A673 (cell line): Measurements from ENCODE around the gene ZFYVE28. TPM values are rescaled to one million over a fixed set of nuclear protein-coding genes. Genes with fewer than 3 reads are reported as not detected.

Source experiments
- BruUV-seq: library from RNA; stranded (reverse); fragments of 400-500 nt; replicated peaks from 2 replicates; lab custom pipeline; 2021; lab: Mats Ljungman, UMichigan
- CTCF ChIA-PET: fragments of 300-600 bp; sonication (Branson Sonifier 250); formaldehyde crosslinking; loops from one replicate; lab custom pipeline; 2022; ENCODE audit warnings: antibody characterized with exemption; lab: Charles Lee
- POLR2A ChIA-PET: fragments of 300-600 bp; sonication (Branson Sonifier 250); formaldehyde crosslinking; loops from one replicate; lab custom pipeline; 2022; ENCODE audit warnings: antibody characterized with exemption; ENCODE audit not compliant: low non-redundant PET; lab: Charles Lee
- DNase-seq: peaks from one replicate; pipeline ENCODE4 v3.0.0-alpha.2; 2015; ENCODE audit warnings: low spot score
- H3K27ac ChIP-seq: fragments of 200-600 bp; sonication (generic); 2 replicates; pipeline ENCODE4 v1.5.1; 2016; ENCODE audit warnings: mixed run types, low read depth, mild to moderate bottlenecking, mixed read lengths, antibody characterized with exemption, low read length; ENCODE audit not compliant: poor library complexity, severe bottlenecking
- H3K27me3 ChIP-seq: fragments of 200-600 bp; sonication (generic); replicated peaks from 2 replicates; pipeline ENCODE4 v1.6.1; 2017; ENCODE audit warnings: mixed run types, low read depth, mild to moderate bottlenecking, mixed read lengths, antibody characterized with exemption, low read length; ENCODE audit not compliant: insufficient read depth, poor library complexity
- H3K36me3 ChIP-seq: fragments of 200-600 bp; sonication (generic); 2 replicates; pipeline ENCODE4 v1.6.1; 2016; ENCODE audit warnings: mixed run types, mild to moderate bottlenecking, mixed read lengths, antibody characterized with exemption, low read length; ENCODE audit not compliant: insufficient read depth, poor library complexity, severe bottlenecking
- H3K4me1 ChIP-seq: fragments of 200-600 bp; sonication (generic); 2 replicates; pipeline ENCODE4 v1.6.1; 2017; ENCODE audit warnings: mixed run types, mild to moderate bottlenecking, mixed read lengths, antibody characterized with exemption, low read length; ENCODE audit not compliant: insufficient read depth, poor library complexity, severe bottlenecking
- H3K4me3 ChIP-seq: fragments of 200-600 bp; sonication (generic); 2 replicates; pipeline ENCODE4 v1.5.1; 2016; ENCODE audit warnings: low read depth, mixed run types, mild to moderate bottlenecking, mixed read lengths, low read length; ENCODE audit not compliant: poor library complexity, severe bottlenecking
- H3K9me3 ChIP-seq: fragments of 200-600 bp; sonication (generic); 2 replicates; pipeline ENCODE4 v1.6.1; 2016; ENCODE audit warnings: mixed run types, low read depth, mild to moderate bottlenecking, mixed read lengths, antibody characterized with exemption, low read length; ENCODE audit not compliant: poor library complexity, severe bottlenecking
- EZH2 ChIP-seq: fragments of 200-600 bp; sonication (generic); IDR thresholded peaks from 2 replicates; pipeline ENCODE4 v1.6.1; 2017; ENCODE audit warnings: borderline replicate concordance, low read depth, mild to moderate bottlenecking, mixed read lengths, antibody characterized with exemption, low read length; ENCODE audit not compliant: poor library complexity, severe bottlenecking
- intact Hi-C: fragments of 100-400 bp; cut with micrococcal nuclease; formaldehyde crosslinking; loops from one replicate; pipeline ENCODE4 v1.10.0; 2022; ENCODE audit not compliant: unreplicated experiment
- total RNA-seq: library from RNA; stranded (reverse); gene quantifications from 2 replicates; pipeline ENCODE4 v1.2.3, GENCODE V29; 2021
- TF ChIP-seq, protein P1 (sequence below): fragments of 300-800, 200-600 bp; sonication (generic); conservative IDR thresholded peaks from 2 replicates; pipeline ENCODE4 v1.5.1; 2017; ENCODE audit warnings: low read depth, mild to moderate bottlenecking, antibody characterized with exemption, low read length, moderate library complexity, mixed read lengths

ZFYVE28 gene
- total RNA-seq, 1 experiment from 2014 or later = 8.6 TPM

DNA sequence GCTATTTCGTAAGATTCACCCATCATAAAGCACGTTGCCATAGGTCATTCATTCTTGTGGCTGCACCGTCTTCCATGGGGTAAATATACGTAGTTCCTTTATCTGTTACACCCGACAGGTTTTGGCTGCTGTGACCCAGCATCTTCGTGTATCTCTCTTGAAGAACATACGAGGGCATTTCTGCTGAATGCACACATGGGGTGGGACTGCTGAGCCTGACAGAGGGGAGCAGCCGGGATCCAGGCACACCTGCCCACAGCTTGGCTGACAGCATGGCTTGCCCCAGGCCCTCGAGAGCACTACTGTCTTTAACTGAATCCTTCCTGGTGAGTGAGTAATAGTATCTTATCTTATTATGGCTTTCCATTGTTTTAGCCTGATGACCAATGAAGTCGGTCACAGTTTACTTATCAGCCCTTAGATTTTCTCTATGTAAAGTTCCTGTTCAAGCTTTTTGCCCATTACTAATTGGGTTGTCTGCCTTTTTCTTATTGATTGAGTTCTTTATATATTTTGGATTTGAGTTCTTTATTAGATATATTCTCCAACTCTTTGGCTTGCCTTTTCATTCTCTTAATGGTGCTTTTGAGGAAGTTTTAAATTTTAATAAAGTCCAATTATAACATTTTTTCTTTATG is 111.6 kb downstream of the ZFYVE28 start:
- H3K36me3 ChIP-seq = no peaks in the 10 kb centered on the region
- peaks cover 13% of the 10 kb centered on the region for H3K9me3 ChIP-seq
- ChIA-PET CTCF (no interaction called here), POLR2A (no interaction called here)
- H3K27me3 ChIP-seq = no peaks in the 10 kb centered on the region
- intact Hi-C loops = no loop called here
- H3K27ac ChIP-seq = no peak overlapping the region
- TF ChIP-seq, protein P1, sequence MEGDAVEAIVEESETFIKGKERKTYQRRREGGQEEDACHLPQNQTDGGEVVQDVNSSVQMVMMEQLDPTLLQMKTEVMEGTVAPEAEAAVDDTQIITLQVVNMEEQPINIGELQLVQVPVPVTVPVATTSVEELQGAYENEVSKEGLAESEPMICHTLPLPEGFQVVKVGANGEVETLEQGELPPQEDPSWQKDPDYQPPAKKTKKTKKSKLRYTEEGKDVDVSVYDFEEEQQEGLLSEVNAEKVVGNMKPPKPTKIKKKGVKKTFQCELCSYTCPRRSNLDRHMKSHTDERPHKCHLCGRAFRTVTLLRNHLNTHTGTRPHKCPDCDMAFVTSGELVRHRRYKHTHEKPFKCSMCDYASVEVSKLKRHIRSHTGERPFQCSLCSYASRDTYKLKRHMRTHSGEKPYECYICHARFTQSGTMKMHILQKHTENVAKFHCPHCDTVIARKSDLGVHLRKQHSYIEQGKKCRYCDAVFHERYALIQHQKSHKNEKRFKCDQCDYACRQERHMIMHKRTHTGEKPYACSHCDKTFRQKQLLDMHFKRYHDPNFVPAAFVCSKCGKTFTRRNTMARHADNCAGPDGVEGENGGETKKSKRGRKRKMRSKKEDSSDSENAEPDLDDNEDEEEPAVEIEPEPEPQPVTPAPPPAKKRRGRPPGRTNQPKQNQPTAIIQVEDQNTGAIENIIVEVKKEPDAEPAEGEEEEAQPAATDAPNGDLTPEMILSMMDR = no peak
- TF ChIP-seq EZH2 = no peak
- H3K4me1 ChIP-seq = no peaks in the 10 kb centered on the region
- no peak for DNase-seq
- no peak overlapping the region for H3K4me3 ChIP-seq
- no TSS peak for BruUV-seq

DNA sequence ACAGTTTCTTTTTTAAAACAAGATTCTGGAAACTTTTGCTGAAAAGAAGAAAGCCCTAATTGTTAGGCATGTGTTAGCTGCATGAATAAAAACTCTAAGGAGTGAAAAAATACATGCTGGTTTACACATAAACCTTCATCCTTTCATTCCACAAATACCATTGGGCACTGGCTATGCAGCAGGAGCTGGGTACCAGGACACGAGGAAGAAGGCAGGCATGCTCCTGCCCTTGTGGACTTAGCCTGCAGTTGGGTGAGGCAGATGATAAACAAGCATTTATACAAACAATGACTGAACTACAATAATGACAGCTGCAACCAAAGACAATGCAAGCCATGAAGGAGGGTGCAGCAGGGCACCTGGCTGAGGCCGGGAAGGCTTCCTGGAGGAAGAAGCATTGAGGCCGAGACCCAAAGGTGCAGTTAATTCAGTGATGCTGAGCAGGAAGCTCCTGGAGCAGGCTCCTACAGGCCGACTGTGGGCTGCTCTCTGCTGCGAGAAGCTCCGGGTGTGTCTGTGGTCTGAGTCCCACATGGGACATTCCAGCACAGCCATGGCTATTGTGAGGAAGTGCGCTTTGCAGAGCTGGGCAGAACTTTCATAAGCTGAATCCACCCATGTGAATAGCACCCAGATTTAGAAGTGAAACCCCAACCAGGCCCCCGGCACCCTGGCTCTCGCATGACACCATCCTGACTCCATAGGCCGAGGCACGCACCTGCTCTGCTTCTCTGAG is 112.5 kb downstream of the ZFYVE28 start:
- H3K9me3 ChIP-seq = peaks cover 13% of the 10 kb centered on the region
- intact Hi-C loops = no loop called here
- no peaks in the 10 kb centered on the region for H3K36me3 ChIP-seq
- ChIA-PET POLR2A (no interaction called here), CTCF (no interaction called here)
- H3K4me3 ChIP-seq = no peak overlapping the region
- no peaks in the 10 kb centered on the region for H3K27me3 ChIP-seq
- TF ChIP-seq, protein P1 = no peak
- no peak for TF ChIP-seq EZH2
- BruUV-seq = no TSS peak
- H3K27ac ChIP-seq = no peak overlapping the region
- no peaks in the 10 kb centered on the region for H3K4me1 ChIP-seq
- no peak for DNase-seq

DNA sequence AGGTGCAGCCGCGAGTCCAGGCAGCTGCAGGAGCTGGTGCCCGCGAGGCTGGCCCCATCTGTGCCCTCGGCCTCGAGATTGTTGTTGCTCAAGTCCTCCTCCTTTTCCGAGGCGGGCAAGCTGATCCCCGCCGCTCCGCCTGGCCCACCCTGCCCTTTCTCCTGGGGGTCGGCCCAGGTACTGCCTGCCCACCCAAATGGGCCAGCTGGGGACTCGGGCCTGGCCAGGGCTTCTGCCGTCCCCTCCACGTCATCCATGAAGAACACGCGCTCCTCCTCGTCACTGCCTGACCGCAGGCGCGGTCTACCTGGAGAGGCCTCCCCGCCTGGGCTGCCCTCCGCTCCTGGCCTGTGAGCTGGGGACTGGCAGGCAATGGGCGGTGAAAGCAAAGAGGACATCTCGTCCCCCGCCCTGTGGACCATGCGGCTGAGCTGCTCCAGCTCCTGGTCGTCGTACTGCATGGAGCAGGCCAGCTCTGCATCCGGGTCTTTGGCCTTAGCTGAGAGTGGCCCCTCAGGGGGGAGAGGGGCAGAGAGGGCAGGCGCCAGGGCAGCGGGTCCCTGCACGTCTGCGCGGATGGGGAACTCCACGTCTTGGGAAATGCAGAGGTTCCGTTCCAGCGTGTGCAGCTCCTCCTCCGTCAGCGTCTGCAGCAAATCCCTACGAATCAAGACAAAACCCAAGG is 113.4 kb downstream of the ZFYVE28 start:
- DNase-seq = no peak
- TF ChIP-seq EZH2 = no peak
- TF ChIP-seq, protein P1 = no peak
- no peaks in the 10 kb centered on the region for H3K4me1 ChIP-seq
- H3K27ac ChIP-seq = no peak overlapping the region
- BruUV-seq = no TSS peak
- H3K4me3 ChIP-seq = no peak overlapping the region
- no peaks in the 10 kb centered on the region for H3K36me3 ChIP-seq
- H3K9me3 ChIP-seq = peaks cover 6% of the 10 kb centered on the region
- intact Hi-C loops = no loop called here
- no peaks in the 10 kb centered on the region for H3K27me3 ChIP-seq
- ChIA-PET CTCF (no interaction called here), POLR2A (no interaction called here)
